ENCODE data around the gene COMMD2.

COMMD2 gene

GRCh38 chr3:149764302-149764701, 12.0 kb upstream of the COMMD2 start:
- no peaks in the 10 kb centered on the region for H3K4me1 ChIP-seq (ENCODE audit: control insufficient read depth in 1 of 2, insufficient read depth in 1 of 2, low read depth in 1 of 2, low read length in 1 of 2)
- H3K27me3 ChIP-seq = peaks cover 33% of the 10 kb centered on the region
- H3K27ac ChIP-seq = no peak overlapping the region
- no peaks in the 10 kb centered on the region for H3K9me3 ChIP-seq
- no peaks in the 10 kb centered on the region for H3K36me3 ChIP-seq
- no peak overlapping the region for H3K4me3 ChIP-seq (ENCODE audit: low read depth in 1 of 2, low read length in 1 of 2)
- no peak for TF ChIP-seq CTCF (IDR thresholded peaks at IDR 0.05)

GRCh38 chr3:149763565-149764195, 11.4 kb upstream of the COMMD2 start:
- H3K4me3 ChIP-seq (ENCODE audit: low read depth in 1 of 2, low read length in 1 of 2) = no peak overlapping the region

DNA sequence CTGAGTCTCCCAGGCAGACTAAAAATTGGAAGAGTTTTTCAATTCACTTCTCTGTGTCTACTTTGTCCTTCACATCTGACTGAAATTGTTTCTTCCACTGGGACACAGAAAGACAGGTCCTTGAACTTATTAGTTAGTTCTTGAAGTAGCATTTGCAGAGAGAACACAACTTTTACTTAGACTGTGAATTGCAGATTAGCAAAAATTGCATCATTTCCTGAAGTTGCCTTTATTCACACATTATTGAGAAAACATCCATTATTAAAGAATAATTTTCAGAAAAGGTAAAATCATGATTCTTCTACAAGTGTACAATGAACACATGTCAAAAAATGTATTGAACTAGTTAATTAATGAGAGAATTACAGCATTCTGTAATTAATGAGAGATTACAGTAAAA, 1.4 kb upstream of the COMMD2 start:
- no peaks in the 10 kb centered on the region for H3K27me3 ChIP-seq
- no peak for TF ChIP-seq CTCF (IDR thresholded peaks at IDR 0.05)
- H3K4me3 ChIP-seq (ENCODE audit: low read depth in 1 of 2, low read length in 1 of 2) = no peak overlapping the region
- peaks cover 14 to 16% of the 10 kb centered on the region in 2 experiments for H3K4me1 ChIP-seq (ENCODE audit: control insufficient read depth in 1 of 2, insufficient read depth in 1 of 2, low read depth in 1 of 2, low read length in 1 of 2)
- H3K36me3 ChIP-seq = peaks cover 11% of the 10 kb centered on the region
- no peaks in the 10 kb centered on the region for H3K9me3 ChIP-seq
- no peak overlapping the region for H3K27ac ChIP-seq

More at GRCh38 chr3:149763565-149764195, 11.4 kb upstream of the COMMD2 start:
- TF ChIP-seq CTCF (IDR thresholded peaks at IDR 0.05) = no peak
- Histone ChIP-seq H3K27me3 (peaks cover 33% of the 10 kb centered on the region), H3K36me3 (no peaks in the 10 kb centered on the region), H3K4me1 (ENCODE audit: control insufficient read depth in 1 of 2, insufficient read depth in 1 of 2, low read depth in 1 of 2, low read length in 1 of 2) (no peaks in the 10 kb centered on the region), H3K27ac (no peak overlapping the region), H3K9me3 (no peaks in the 10 kb centered on the region)

- H3K9me3 ChIP-seq = no peaks in the 10 kb centered on the region
- H3K27ac ChIP-seq = peak overlapping the region; percentile 60
- no peaks in the 10 kb centered on the region for H3K27me3 ChIP-seq
- H3K4me3 ChIP-seq (ENCODE audit: low read depth in 1 of 2, low read length in 1 of 2) = peak overlapping the region; percentile 81 to 95
- peaks cover 20% of the 10 kb centered on the region for H3K36me3 ChIP-seq
- peaks cover 14 to 16% of the 10 kb centered on the region in 2 experiments for H3K4me1 ChIP-seq (ENCODE audit: control insufficient read depth in 1 of 2, insufficient read depth in 1 of 2, low read depth in 1 of 2, low read length in 1 of 2)
- TF ChIP-seq CTCF (IDR thresholded peaks at IDR 0.05) = no peak
These were observed 473 bp upstream of the COMMD2 start for GRCh38 chr3:149752788-149753136.

DNA sequence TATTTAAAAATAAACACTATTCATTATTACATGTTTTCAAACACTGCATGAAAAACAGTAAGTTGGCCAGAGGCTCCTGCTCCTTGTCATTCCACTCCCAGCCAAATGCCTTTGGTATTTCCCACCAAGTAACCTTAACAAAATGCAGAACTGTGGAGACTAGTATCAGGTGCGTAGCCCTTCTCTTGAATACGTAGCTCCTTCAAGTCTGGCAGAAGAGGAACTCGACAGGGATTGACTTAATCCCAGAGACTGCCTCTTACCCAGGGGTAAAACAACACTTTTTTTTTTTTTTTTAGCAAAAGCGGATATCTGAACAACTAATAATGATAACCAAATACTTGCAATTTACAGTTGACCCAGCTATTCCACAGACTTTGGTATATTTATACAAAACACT, 738 bp downstream of the COMMD2 start:
- H3K27me3 ChIP-seq = no peaks in the 10 kb centered on the region
- TF ChIP-seq CTCF (IDR thresholded peaks at IDR 0.05) = no peak
- no peak overlapping the region for H3K27ac ChIP-seq
- peaks cover 30% of the 10 kb centered on the region for H3K36me3 ChIP-seq
- H3K4me1 ChIP-seq (ENCODE audit: control insufficient read depth in 1 of 2, insufficient read depth in 1 of 2, low read depth in 1 of 2, low read length in 1 of 2) = peaks cover 14 to 16% of the 10 kb centered on the region in 2 experiments
- peak overlapping the region; percentile 81 to 95 for H3K4me3 ChIP-seq (ENCODE audit: low read depth in 1 of 2, low read length in 1 of 2)
- no peaks in the 10 kb centered on the region for H3K9me3 ChIP-seq

All from neutrophil (primary cell).